Fibroblast of the aortic adventitia (primary cell): ENCODE measurements around the gene IRX5. TPM values are rescaled to one million over a fixed set of nuclear protein-coding genes. Genes with fewer than 3 reads are reported as not detected.

ENCODE experiments used
- DNase-seq: peaks from one replicate; pipeline ENCODE4 v3.0.0-alpha.2; 2010; ENCODE audit warnings: low read depth
- H3K4me3 ChIP-seq: 2 replicates; pipeline ENCODE4 v1.5.1; 2011; ENCODE audit warnings: low read depth, mild to moderate bottlenecking, control low read depth, low read length, moderate library complexity
- total RNA-seq: library from RNA; depleted of rRNA; stranded (reverse); fragments of >200 nt; gene quantifications from 2 replicates; pipeline ENCODE4 v1.2.3, GENCODE V29; 2012; ENCODE audit warnings: low replicate concordance
- TF ChIP-seq, protein P1 (sequence below): IDR thresholded peaks from 2 replicates; pipeline ENCODE4 v1.5.1; 2011; ENCODE audit warnings: mild to moderate bottlenecking, low read length, control low read depth, inconsistent platforms; ENCODE audit not compliant: insufficient read depth

IRX5 gene
- total RNA-seq, 1 donor = 0.27 TPM

DNA sequence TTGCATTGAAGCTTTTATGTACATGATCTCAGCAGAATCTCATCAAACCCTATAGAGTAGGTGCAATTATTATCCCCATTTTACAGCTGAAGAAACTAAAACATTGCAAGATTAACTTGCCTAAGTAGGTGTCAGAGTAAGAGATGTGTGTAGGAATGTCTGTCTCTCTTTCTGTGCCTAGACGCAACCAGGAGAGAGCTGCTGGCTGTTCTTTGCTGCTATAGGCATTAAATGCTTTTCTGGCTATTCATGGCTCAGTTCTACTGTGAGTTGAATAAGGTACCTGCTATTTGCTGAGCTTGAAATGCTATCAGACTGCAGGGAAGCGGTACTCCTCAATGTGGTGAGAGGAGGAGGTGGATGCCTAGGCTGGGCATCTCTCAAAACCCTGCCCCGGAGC lies 17.0 kb downstream of the IRX5 start:
- TF ChIP-seq, protein P1, sequence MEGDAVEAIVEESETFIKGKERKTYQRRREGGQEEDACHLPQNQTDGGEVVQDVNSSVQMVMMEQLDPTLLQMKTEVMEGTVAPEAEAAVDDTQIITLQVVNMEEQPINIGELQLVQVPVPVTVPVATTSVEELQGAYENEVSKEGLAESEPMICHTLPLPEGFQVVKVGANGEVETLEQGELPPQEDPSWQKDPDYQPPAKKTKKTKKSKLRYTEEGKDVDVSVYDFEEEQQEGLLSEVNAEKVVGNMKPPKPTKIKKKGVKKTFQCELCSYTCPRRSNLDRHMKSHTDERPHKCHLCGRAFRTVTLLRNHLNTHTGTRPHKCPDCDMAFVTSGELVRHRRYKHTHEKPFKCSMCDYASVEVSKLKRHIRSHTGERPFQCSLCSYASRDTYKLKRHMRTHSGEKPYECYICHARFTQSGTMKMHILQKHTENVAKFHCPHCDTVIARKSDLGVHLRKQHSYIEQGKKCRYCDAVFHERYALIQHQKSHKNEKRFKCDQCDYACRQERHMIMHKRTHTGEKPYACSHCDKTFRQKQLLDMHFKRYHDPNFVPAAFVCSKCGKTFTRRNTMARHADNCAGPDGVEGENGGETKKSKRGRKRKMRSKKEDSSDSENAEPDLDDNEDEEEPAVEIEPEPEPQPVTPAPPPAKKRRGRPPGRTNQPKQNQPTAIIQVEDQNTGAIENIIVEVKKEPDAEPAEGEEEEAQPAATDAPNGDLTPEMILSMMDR = no peak
- no peak overlapping the region for H3K4me3 ChIP-seq
- DNase-seq = no peak

DNA sequence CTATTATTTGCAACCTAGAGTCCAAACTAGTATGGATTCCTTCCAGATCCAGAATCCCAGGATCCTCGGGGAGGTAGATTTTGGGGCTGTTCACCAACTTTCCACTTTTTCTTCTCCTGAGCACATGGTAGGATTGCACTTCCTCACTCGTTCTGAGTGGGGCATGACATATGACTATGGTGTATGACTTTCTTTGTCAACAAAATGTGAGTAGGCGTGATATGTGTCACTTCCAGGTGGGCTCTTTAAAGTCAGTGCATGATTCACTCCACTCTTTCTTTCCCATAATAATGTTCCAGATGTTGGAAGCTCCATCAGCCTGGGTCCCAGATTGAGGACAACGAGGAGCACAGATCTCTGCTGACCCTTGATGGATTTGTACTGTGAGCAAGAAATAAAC lies 21.5 kb downstream of the IRX5 start:
- no peak for DNase-seq
- no peak overlapping the region for H3K4me3 ChIP-seq
- TF ChIP-seq, protein P1 = no peak

DNA sequence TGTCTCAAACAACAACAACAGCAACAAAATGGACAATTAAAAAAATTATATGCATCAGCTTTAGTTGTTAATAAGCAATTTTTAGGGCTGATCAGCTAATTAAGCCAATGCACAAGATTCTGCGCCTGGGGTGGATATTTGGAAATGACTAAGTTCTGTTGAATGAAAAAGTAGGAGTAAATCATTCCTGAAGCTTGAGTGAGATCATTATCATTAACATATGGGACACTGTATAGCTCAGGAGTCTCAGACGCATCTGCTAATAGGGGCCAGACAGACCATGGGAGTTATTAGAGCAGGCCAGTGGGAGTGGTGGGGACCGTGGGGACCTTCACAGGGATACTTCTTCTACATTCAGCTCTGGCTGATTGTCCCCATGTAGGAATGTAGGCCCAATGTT lies 22.8 kb downstream of the IRX5 start:
- TF ChIP-seq, protein P1 = no peak
- no peak overlapping the region for H3K4me3 ChIP-seq
- no peak for DNase-seq

DNA sequence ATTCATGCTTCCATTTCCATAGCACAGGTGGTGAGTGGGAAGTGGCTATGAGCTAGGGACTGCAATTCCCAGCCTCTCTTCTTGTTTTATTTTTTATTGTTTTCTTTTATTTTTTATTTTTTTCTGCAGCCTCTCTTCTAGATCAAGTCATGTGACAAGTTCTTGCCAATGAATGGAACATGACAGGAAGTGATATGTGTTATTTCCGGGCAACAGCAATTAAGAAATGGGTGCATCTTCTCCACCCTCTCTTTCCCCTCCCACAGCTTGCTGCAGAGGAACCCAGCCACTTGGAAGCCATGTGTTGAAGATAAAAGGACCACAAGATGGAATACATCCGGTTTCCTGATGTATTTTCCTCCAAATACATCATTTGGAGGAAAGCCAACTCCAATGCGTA lies 23.6 kb downstream of the IRX5 start:
- H3K4me3 ChIP-seq = no peak overlapping the region
- TF ChIP-seq, protein P1 = no peak
- no peak for DNase-seq

DNA sequence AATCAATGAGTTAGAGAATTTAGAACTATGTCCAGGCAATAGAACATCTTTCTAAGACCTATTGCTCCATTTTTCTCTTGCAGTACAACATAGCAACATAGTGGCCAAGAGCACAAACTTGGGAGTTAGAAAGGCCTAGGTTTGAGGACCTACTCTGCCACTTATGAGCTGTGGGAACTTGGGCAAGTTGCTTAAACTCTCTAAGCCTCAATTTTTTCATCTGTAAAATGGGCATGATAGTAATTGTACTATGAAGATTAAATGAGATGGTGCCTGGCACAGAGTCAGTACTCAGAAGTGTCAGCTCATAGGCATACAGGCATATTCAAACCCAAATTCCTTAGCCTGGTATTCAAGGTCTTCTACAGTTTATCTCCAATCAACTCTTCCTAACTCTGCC lies 25.1 kb downstream of the IRX5 start:
- H3K4me3 ChIP-seq = no peak overlapping the region
- no peak for DNase-seq
- TF ChIP-seq, protein P1 = no peak

DNA sequence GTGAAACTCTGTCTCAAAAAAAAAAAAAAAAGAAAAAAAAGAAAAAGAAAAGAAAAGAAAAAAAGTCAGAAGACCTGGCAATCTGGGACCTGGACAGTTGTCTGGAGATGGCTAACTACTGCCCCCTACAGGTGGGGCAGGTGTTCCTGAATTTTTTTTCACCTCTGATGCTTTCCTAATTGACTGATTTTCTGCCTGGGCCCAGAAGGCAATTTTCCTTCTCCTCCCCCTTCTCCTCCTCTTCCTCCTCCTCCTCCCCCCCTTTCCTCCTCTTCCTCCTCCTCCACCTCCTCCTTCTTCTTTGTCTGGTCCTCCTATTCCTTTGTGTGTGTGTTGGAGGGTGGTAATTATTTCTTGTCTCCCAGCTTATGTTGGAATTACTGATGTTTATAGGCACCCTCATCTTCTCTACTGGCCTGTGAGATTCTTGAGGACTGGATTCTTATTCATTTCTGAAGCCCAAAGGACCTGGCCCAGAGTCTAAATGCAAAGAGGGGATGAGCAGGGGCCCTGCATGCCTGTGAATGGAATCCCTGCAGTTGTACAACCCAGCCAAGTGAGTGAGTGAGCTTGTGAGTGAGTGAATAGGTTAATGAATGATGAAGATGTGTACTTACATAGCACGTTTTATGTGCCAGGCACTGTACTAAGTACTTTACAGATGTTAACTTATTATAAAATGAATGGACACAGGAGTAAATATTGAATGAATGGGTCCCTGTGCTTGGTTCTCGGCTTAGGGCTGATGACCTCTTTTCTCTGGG lies 26.9 kb downstream of the IRX5 start:
- DNase-seq = peak; percentile 9
- no peak overlapping the region for H3K4me3 ChIP-seq
- TF ChIP-seq, protein P1 = peak; percentile 48

DNA sequence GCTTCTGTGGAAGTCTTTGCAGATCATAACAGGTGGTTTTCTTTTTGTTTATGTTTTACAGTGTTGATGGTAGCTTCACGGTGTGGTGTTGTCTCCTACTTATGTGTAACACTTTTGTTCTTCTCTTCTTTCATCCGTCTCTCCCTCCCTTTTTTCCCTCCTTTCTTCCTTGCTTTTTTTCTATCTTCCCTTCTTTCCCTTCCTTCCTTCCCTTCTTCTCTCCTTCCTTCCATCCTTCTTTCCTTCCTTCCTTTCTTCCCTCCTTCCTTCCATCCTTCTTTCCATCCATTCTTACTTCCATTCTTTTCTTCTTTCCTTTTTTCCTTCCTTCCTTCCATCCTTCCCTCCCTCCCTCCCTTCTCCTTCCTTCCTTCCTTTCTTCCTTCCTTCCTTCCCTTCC lies 31.4 kb downstream of the IRX5 start:
- no peak overlapping the region for H3K4me3 ChIP-seq
- DNase-seq = no peak
- TF ChIP-seq, protein P1 = no peak
